CD4-positive, alpha-beta T cell (primary cell): ENCODE data around the gene MGRN1. TPM values are rescaled to one million over a fixed set of nuclear protein-coding genes. Genes with fewer than 3 reads are reported as not detected.

Experiments used
- ATAC-seq: fragments of 200-7000 bp; cut with Tn5 transposase; one replicate; pipeline ENCODE4 v1.10.0; 2022; ENCODE audit warnings: mild to moderate bottlenecking; ENCODE audit not compliant: poor library complexity
- CTCF ChIA-PET: fragments of 350-600 bp; sonication (Branson Sonifier 250); formaldehyde crosslinking; loops from one replicate; lab custom pipeline; 2021; ENCODE audit warnings: antibody characterized with exemption, inconsistent platforms; lab: Charles Lee
- POLR2A ChIA-PET: fragments of 350-600 bp; sonication (Branson Sonifier 250); formaldehyde crosslinking; loops from one replicate; lab custom pipeline; 2021; ENCODE audit warnings: antibody characterized with exemption, inconsistent platforms; lab: Charles Lee
- DNase-seq, 14 experiments: peaks; one replicate each; pipeline ENCODE4 v3.0.0-alpha.2; 2013 to 2020; ENCODE audit warnings: mixed read lengths in 2 of 14
- H3K27ac ChIP-seq, 2 donors: one replicate each; pipeline versions ENCODE4 v1.5.1 to v1.7.0; 2013; ENCODE audit warnings: low read length in 2 of 2, low read depth in 1 of 2, mild to moderate bottlenecking in 1 of 2
- H3K27me3 ChIP-seq, 2 experiments: 1 replicate in 1 of 2; 2 replicates in 1 of 2; pipeline versions ENCODE4 v1.6.1 to v1.7.0; 2013; ENCODE audit warnings: low read length in 2 of 2, control low read depth in 1 of 2, mild to moderate bottlenecking in 1 of 2, moderate library complexity in 1 of 2; ENCODE audit not compliant: insufficient read depth in 2 of 2, control insufficient read depth in 1 of 2
- H3K36me3 ChIP-seq: one replicate; pipeline ENCODE4 v1.6.1; 2013; ENCODE audit warnings: low read length, control low read depth; ENCODE audit not compliant: insufficient read depth
- H3K4me1 ChIP-seq: one replicate; pipeline ENCODE4 v1.6.1; 2013; ENCODE audit warnings: low read length, control low read depth; ENCODE audit not compliant: insufficient read depth
- H3K4me3 ChIP-seq: one replicate; pipeline ENCODE4 v1.5.1; 2013; ENCODE audit warnings: mild to moderate bottlenecking, low read length, moderate library complexity
- H3K9me3 ChIP-seq, 2 experiments: 1 replicate in 1 of 2; 2 replicates in 1 of 2; pipeline versions ENCODE4 v1.6.1 to v1.7.0; 2013; ENCODE audit warnings: low read length in 2 of 2, mild to moderate bottlenecking in 2 of 2, control low read depth in 1 of 2, moderate library complexity in 1 of 2; ENCODE audit not compliant: control insufficient read depth in 1 of 2, insufficient read depth in 1 of 2
- H3K27ac Mint-ChIP-seq: one replicate; pipeline ENCODE4 v1.8.0; 2020; ENCODE audit warnings: mixed read lengths
- H3K27me3 Mint-ChIP-seq: one replicate; pipeline ENCODE4 v1.8.0; 2021; ENCODE audit warnings: mixed read lengths
- H3K36me3 Mint-ChIP-seq: one replicate; pipeline ENCODE4 v1.8.0; 2021; ENCODE audit warnings: low read depth, mixed read lengths
- H3K4me1 Mint-ChIP-seq: one replicate; pipeline ENCODE4 v1.8.0; 2021; ENCODE audit warnings: low read depth, mixed read lengths
- H3K4me3 Mint-ChIP-seq: one replicate; pipeline ENCODE4 v1.8.0; 2020; ENCODE audit warnings: mild to moderate bottlenecking, mixed read lengths
- H3K9me3 Mint-ChIP-seq: one replicate; pipeline ENCODE4 v1.8.0; 2020; ENCODE audit warnings: mixed read lengths
- intact Hi-C, 2 experiments: fragments of 100-400 bp; cut with DNase I in 1 of 2; cut with micrococcal nuclease in 1 of 2; formaldehyde crosslinking; loops; one replicate each; pipeline versions ENCODE4 v1.15.1 to v1.9.0; 2023 to 2025; cut with DNase I, micrococcal nuclease
- total RNA-seq, 174 experiments: library from RNA in 2 of 174; stranded (reverse) in 2 of 174; gene quantifications; one replicate each; pipeline ENCODE4 v1.2.3 and lab custom pipeline; 2021 to 2026
- TF ChIP-seq, protein P1 (sequence below): fragments of 200-600 bp; IDR thresholded peaks from one replicate; pipeline ENCODE4 v1.8.0; 2022; ENCODE audit warnings: antibody characterized with exemption, mild to moderate bottlenecking

Gene MGRN1
- total RNA-seq, 2 experiments from 2014 or later: 45.9 to 48.6 TPM

DNA sequence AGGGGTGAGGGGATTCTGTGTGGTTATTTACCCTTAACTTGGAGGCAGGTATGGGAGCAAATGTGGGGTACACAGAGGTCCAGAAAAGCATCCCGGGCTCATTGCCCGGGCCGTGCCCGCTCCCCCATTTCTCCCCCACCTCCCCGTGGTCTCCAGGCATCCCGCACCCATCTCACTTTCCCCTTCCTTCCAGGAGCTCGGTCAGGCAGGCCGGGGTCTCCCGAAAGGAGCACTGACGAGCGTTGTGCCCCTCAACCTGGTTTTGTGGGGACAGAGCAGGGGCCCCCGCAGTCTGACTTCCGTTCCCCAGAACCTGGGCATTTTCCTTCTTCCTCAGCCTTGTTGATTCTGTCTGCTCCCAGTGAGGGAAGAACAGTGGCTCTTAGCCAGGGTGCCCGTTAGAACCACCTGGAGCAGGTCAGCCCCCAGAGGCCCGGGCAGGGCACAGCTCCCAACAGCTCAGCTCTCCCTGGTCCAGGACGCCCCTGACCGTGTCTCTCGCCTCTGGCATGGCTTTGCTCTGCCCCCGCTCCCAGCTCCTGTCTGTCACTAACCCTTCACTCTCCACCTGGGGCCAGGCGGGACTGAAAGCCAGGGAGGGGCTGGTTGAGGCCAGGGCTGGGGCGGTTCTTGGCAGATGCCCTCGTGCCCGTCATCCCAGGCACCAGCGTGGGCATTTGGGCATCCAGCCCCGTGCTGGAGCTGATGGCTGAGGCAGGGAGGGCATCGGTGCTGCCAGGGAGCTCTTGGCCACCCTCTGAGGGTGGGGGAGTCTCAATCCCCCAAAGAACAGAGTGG, 56.2 kb downstream of the MGRN1 start:
- POLR2A ChIA-PET: interaction anchor here (1.2 to 2.7 kb wide), 3 partner anchors 12 to 175 kb away, joined by 3 to 10 read pairs (median 4); partner anchors contain the start of gene NUDT16L1

DNA sequence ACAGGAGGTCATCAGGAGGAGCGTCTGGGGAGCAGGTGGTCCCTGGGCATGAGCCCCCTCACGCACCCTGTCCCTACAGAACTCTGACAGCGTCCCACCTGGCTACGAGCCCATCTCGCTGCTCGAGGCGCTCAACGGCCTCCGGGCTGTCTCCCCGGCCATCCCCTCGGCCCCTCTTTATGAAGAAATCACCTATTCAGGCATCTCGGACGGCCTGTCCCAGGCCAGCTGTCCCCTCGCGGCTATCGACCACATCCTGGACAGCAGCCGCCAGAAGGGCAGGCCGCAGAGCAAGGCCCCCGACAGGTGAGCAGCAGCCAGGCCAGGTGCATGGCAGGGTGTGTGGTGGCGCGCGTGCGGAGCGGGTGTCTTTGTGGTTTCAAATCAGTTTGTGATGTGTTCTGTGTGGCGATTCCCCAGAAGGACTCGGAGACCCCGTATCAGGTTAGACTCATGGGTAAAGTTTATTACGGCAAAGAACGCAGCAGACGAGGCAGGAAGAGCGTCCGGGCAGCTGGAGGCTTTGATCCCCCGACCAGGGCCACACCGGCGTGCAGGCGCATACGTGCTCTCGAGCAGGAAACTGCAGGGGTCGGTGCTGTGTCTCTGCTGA, 57.0 kb downstream of the MGRN1 start:
- intact Hi-C loops: no loop called here
- H3K27ac ChIP-seq: no peak overlapping the region
- H3K27me3 ChIP-seq: no peaks in the 10 kb centered on the region
- H3K4me1 Mint-ChIP-seq: peaks cover 20% of the 10 kb centered on the region
- H3K4me3 ChIP-seq: no peak overlapping the region
- H3K9me3 Mint-ChIP-seq: no peaks in the 10 kb centered on the region
- CTCF ChIA-PET: no interaction called here
- H3K36me3 Mint-ChIP-seq: peaks cover 41% of the 10 kb centered on the region
- ATAC-seq: no peak
- no peaks in the 10 kb centered on the region for H3K9me3 ChIP-seq
- peaks cover 38% of the 10 kb centered on the region for H3K4me1 ChIP-seq
- peak overlapping the region; percentile 65 for H3K27ac Mint-ChIP-seq
- POLR2A ChIA-PET: interaction anchor here (1.0 to 2.7 kb wide), 4 partner anchors 11 to 65 kb away, joined by 3 to 10 read pairs (median 4); partner anchors contain the start of gene NUDT16L1
- DNase-seq: peak in 1 of 14 experiments; percentile 32
- H3K36me3 ChIP-seq: peaks cover 54% of the 10 kb centered on the region
- no peaks in the 10 kb centered on the region for H3K27me3 Mint-ChIP-seq
- TF ChIP-seq, protein P1, sequence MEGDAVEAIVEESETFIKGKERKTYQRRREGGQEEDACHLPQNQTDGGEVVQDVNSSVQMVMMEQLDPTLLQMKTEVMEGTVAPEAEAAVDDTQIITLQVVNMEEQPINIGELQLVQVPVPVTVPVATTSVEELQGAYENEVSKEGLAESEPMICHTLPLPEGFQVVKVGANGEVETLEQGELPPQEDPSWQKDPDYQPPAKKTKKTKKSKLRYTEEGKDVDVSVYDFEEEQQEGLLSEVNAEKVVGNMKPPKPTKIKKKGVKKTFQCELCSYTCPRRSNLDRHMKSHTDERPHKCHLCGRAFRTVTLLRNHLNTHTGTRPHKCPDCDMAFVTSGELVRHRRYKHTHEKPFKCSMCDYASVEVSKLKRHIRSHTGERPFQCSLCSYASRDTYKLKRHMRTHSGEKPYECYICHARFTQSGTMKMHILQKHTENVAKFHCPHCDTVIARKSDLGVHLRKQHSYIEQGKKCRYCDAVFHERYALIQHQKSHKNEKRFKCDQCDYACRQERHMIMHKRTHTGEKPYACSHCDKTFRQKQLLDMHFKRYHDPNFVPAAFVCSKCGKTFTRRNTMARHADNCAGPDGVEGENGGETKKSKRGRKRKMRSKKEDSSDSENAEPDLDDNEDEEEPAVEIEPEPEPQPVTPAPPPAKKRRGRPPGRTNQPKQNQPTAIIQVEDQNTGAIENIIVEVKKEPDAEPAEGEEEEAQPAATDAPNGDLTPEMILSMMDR: no peak
- H3K4me3 Mint-ChIP-seq: no peak overlapping the region

More for the DNA sequence above, 56.2 kb downstream of the MGRN1 start:
- CTCF ChIA-PET: no interaction called here
- DNase-seq: no peak
- no peaks in the 10 kb centered on the region for H3K9me3 ChIP-seq
- no peaks in the 10 kb centered on the region for H3K27me3 ChIP-seq
- H3K27ac ChIP-seq: no peak overlapping the region
- ATAC-seq: no peak
- TF ChIP-seq, protein P1: no peak
- Mint-ChIP-seq H3K27ac (peak overlapping the region; percentile 42), H3K36me3 (peaks cover 42% of the 10 kb centered on the region), H3K4me1 (peaks cover 27% of the 10 kb centered on the region), H3K27me3 (no peaks in the 10 kb centered on the region), H3K4me3 (peak overlapping the region; percentile 4), H3K9me3 (no peaks in the 10 kb centered on the region)
- intact Hi-C loops: no loop called here
- peaks cover 47% of the 10 kb centered on the region for H3K36me3 ChIP-seq
- no peak overlapping the region for H3K4me3 ChIP-seq
- peaks cover 45% of the 10 kb centered on the region for H3K4me1 ChIP-seq

DNA sequence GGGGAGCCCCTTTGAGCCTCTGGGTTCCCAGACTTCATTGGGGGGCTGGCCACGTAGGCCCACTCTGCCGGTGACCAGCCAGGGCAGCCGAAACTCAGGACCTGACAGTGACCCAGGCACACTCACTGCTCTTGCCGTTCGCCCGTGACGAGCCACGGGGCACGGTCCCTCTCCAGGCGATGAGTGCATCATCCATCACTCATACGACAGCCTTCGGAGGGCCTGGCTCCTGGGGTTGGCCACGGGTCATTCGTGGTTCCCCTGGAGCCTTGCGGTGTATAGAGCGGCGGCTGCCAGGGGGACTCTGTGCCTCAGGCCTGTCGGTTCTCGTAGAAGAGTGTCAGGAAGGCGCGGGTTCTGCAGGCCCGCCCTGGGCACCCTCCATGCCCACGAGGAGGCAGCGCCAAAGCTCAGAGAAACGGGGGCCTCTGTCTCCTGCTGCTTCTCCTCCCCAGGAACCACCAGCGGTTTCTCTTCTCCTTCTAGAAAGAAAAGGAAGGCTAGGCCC, 57.5 kb downstream of the MGRN1 start:
- ChIA-PET POLR2A (interaction anchor here (1.0 to 1.1 kb wide), 2 partner anchors 12 to 66 kb away, joined by 3 to 5 read pairs; partner anchors contain the start of gene NUDT16L1), CTCF (interaction anchor here (1.2 kb wide), 1 partner anchor 31 kb away, joined by 4 read pairs; no protein-coding TSS in a partner anchor)
- peaks cover 59% of the 10 kb centered on the region for H3K36me3 ChIP-seq

More for the DNA sequence above, 57.5 kb downstream of the MGRN1 start:
- peaks cover 39% of the 10 kb centered on the region for H3K36me3 Mint-ChIP-seq
- no peaks in the 10 kb centered on the region for H3K27me3 Mint-ChIP-seq
- no peaks in the 10 kb centered on the region for H3K9me3 Mint-ChIP-seq
- TF ChIP-seq, protein P1: no peak
- H3K27ac Mint-ChIP-seq: peak overlapping the region; percentile 65
- DNase-seq (peak in 2 of 14 experiments; percentile 33 to 56), ATAC-seq (no peak)
- H3K9me3 ChIP-seq: no peaks in the 10 kb centered on the region
- no peaks in the 10 kb centered on the region for H3K27me3 ChIP-seq
- H3K4me3 ChIP-seq: no peak overlapping the region
- H3K4me1 Mint-ChIP-seq: peaks cover 14% of the 10 kb centered on the region
- H3K4me3 Mint-ChIP-seq: no peak overlapping the region
- no peak overlapping the region for H3K27ac ChIP-seq
- H3K4me1 ChIP-seq: peaks cover 33% of the 10 kb centered on the region
- intact Hi-C loops: no loop called here
